A549 (cell line): ENCODE measurements around the gene SYT1. TPM values are rescaled to one million over a fixed set of nuclear protein-coding genes. Genes with fewer than 3 reads are reported as not detected.

Experiments
- ATAC-seq, 2 experiments: fragments of 200-7000 bp in 1 of 2; fragments of >200 bp in 1 of 2; cut with Nextera tagmentation in 1 of 2; cut with Tn5 transposase in 1 of 2; 3 replicates each; pipeline versions ENCODE4 v1.8.0 to v1.9.1; 2018 to 2020; ENCODE audit warnings: mild to moderate bottlenecking in 1 of 2, moderate library complexity in 1 of 2
- CTCF ChIA-PET: fragments of 300-600 bp; sonication (Branson Sonifier 250); formaldehyde crosslinking; extraction: SDS; loops from one replicate; lab custom pipeline; 2021; ENCODE audit warnings: antibody characterized with exemption, inconsistent platforms; lab: Yijun Ruan, JAX
- POLR2A ChIA-PET: fragments of 350-600 bp; formaldehyde crosslinking; extraction: SDS; loops from one replicate; lab custom pipeline; 2021; ENCODE audit warnings: antibody characterized with exemption, inconsistent platforms; lab: Yijun Ruan, JAX
- DNase-seq, 2 experiments: peaks; one replicate each; pipeline versions ENCODE4 v3.0.0 to v3.0.0-alpha.2; 2011 to 2016; ENCODE audit warnings: low read depth in 1 of 2, low spot score in 1 of 2
- FAIRE-seq: peaks from 2 replicates; lab custom pipeline; 2011; peaks lifted over from hg19 to GRCh38; lab: Jason Lieb, UNC
- H3K27ac ChIP-seq, 2 experiments: fragments of >200 bp; sonication (Bioruptor Twin); formaldehyde crosslinking; 3 replicates each; pipeline ENCODE4 v1.5.1; 2016 to 2017
- H3K4me1 ChIP-seq: fragments of >200 bp; sonication (Bioruptor Twin); formaldehyde crosslinking; 3 replicates; pipeline ENCODE4 v1.6.1; 2016
- H3K4me2 ChIP-seq: fragments of >200 bp; sonication (Bioruptor Twin); formaldehyde crosslinking; 3 replicates; pipeline ENCODE4 v1.6.1; 2016
- H3K4me3 ChIP-seq: fragments of >200 bp; sonication (Bioruptor Twin); formaldehyde crosslinking; 3 replicates; pipeline ENCODE4 v1.5.1; 2016
- H3K9me3 ChIP-seq: fragments of >200 bp; sonication (Bioruptor Twin); formaldehyde crosslinking; 3 replicates; pipeline ENCODE4 v1.6.1; 2016
- BHLHE40 ChIP-seq: IDR thresholded peaks from 2 replicates; pipeline ENCODE4 v1.6.1; 2012; ENCODE audit warnings: low read depth, low read length, inconsistent platforms
- CEBPB ChIP-seq, 2 experiments: fragments of >200 bp in 1 of 2; sonication (Bioruptor Twin) in 1 of 2; formaldehyde crosslinking in 1 of 2; IDR thresholded peaks; 2 replicates each; pipeline ENCODE4 v1.6.1; 2012 to 2016
- EHF ChIP-seq: fragments of 250-450 bp; sonication (Bioruptor Pico); IDR thresholded peaks from 2 replicates; pipeline ENCODE4 v1.5.0; 2020; ENCODE audit warnings: mild to moderate bottlenecking
- EHMT2 ChIP-seq: fragments of 200-600 bp; sonication (generic); IDR thresholded peaks from 2 replicates; pipeline ENCODE4 v1.6.1; 2016; ENCODE audit warnings: antibody characterized with exemption, low read depth, mild to moderate bottlenecking, moderate library complexity
- FOSB ChIP-seq: fragments of 250-450 bp; sonication (Bioruptor Pico); IDR thresholded peaks from 2 replicates; pipeline ENCODE4 v1.5.0; 2020; ENCODE audit warnings: mild to moderate bottlenecking, moderate library complexity
- FOXS1 ChIP-seq: fragments of 250-450 bp; sonication (Bioruptor Pico); IDR thresholded peaks from 2 replicates; pipeline ENCODE4 v1.5.0; 2020; ENCODE audit warnings: mild to moderate bottlenecking, moderate library complexity
- GATA3 ChIP-seq: IDR thresholded peaks from 2 replicates; pipeline ENCODE4 v1.6.1; 2012; ENCODE audit warnings: borderline replicate concordance
- HDAC2 ChIP-seq: fragments of 200-600 bp; sonication (generic); IDR thresholded peaks from 2 replicates; pipeline ENCODE4 v1.6.1; 2016
- HOXA7 ChIP-seq: fragments of 250-450 bp; sonication (Bioruptor Pico); IDR thresholded peaks from 2 replicates; pipeline ENCODE4 v1.5.0; 2020; ENCODE audit warnings: mild to moderate bottlenecking, moderate library complexity
- HOXB5 ChIP-seq: fragments of 250-450 bp; sonication (Bioruptor Pico); IDR thresholded peaks from 2 replicates; pipeline ENCODE4 v1.5.0; 2020; ENCODE audit warnings: mild to moderate bottlenecking, moderate library complexity
- JUN ChIP-seq, 2 experiments: fragments of >200 bp; sonication (Bioruptor Twin); formaldehyde crosslinking; IDR thresholded peaks; 2 replicates in 1 of 2; 3 replicates in 1 of 2; pipeline ENCODE4 v1.6.1; 2016 to 2017
- MAFK ChIP-seq: fragments of 450-650 bp; IDR thresholded peaks from 2 replicates; pipeline ENCODE4 v1.6.1; 2014; ENCODE audit not compliant: partially characterized antibody
- MAZ ChIP-seq: fragments of 150-350 bp; IDR thresholded peaks from 2 replicates; pipeline ENCODE4 v1.6.1; 2014; ENCODE audit warnings: antibody characterized with exemption, low read depth, low read length, borderline replicate concordance
- MYC ChIP-seq: IDR thresholded peaks from 2 replicates; pipeline ENCODE4 v1.6.1; 2012; ENCODE audit warnings: mild to moderate bottlenecking, inconsistent platforms, low read length, improper control_type of control experiment, borderline replicate concordance
- NFE2L2 ChIP-seq: fragments of 150-350 bp; conservative IDR thresholded peaks from 2 replicates; pipeline ENCODE4 v1.6.1; 2014; ENCODE audit warnings: low read length
- NR3C1 ChIP-seq: fragments of >200 bp; sonication (Bioruptor Twin); formaldehyde crosslinking; IDR thresholded peaks from 3 replicates; pipeline ENCODE4 v1.6.1; 2017
- RCOR1 ChIP-seq: fragments of 150-350 bp; IDR thresholded peaks from 2 replicates; pipeline ENCODE4 v1.6.1; 2014; ENCODE audit warnings: antibody characterized with exemption, low read length, low read depth
- RFX5 ChIP-seq: fragments of 450-650 bp; IDR thresholded peaks from 2 replicates; pipeline ENCODE4 v1.7.1; 2014; ENCODE audit warnings: antibody characterized with exemption, mild to moderate bottlenecking, moderate library complexity
- ZFP36 ChIP-seq: fragments of 450-650 bp; IDR thresholded peaks from 2 replicates; pipeline ENCODE4 v1.6.1; 2014; ENCODE audit warnings: borderline replicate concordance; ENCODE audit not compliant: partially characterized antibody
- ZNF302 ChIP-seq: fragments of 250-450 bp; sonication (Bioruptor Pico); IDR thresholded peaks from 2 replicates; pipeline ENCODE4 v1.9.0; 2021; ENCODE audit warnings: inconsistent platforms, mild to moderate bottlenecking, moderate library complexity
- ZSCAN20 ChIP-seq: fragments of 250-450 bp; sonication (Bioruptor Pico); IDR thresholded peaks from 2 replicates; pipeline ENCODE4 v1.8.0; 2022; ENCODE audit warnings: mild to moderate bottlenecking, moderate library complexity
- WGBS: methylation state at CpG from one replicate; pipeline ENCODE4 v1.1.6; 2017; ENCODE audit errors: missing lambda C conversion rate; 5-methylcytosine and 5-hydroxymethylcytosine counted together
- polyA plus RNA-seq, 4 experiments: library from polyadenylated mRNA; depleted of rRNA in 3 of 4; stranded (reverse); fragments of >200 nt; fragmentation: RNase III in 1 of 4; extraction: RNeasy Plus Mini Kit Qiagen cat#74134 plus additional on column Dnase treatment in 1 of 4; gene quantifications; 2 replicates in 3 of 4; 3 replicates in 1 of 4; pipeline ENCODE4 v1.2.3, GENCODE V29; 2011 to 2017
- TF ChIP-seq, protein P1 (sequence below): IDR thresholded peaks from 2 replicates; pipeline ENCODE4 v1.6.1; 2012
- TF ChIP-seq, protein P2 (sequence below): fragments of 250-450 bp; sonication (Bioruptor Pico); IDR thresholded peaks from 2 replicates; pipeline ENCODE4 v1.5.0; 2020; ENCODE audit warnings: low read depth, mild to moderate bottlenecking, moderate library complexity
- TF ChIP-seq, protein P3 (sequence below): fragments of 200-600 bp; sonication (generic); IDR thresholded peaks from 2 replicates; pipeline ENCODE4 v1.6.1; 2016; ENCODE audit warnings: antibody characterized with exemption, mild to moderate bottlenecking, moderate library complexity
- TF ChIP-seq, protein P4 (sequence below): fragments of >200 bp; sonication (Bioruptor Twin); formaldehyde crosslinking; IDR thresholded peaks from 3 replicates; pipeline ENCODE4 v1.6.1; 2016
- TF ChIP-seq, protein P5 (sequence below): fragments of >200 bp; sonication (Bioruptor Twin); formaldehyde crosslinking; IDR thresholded peaks from 2 replicates; pipeline ENCODE4 v1.6.1; 2016
- TF ChIP-seq, protein P6 (sequence below): fragments of 450-650 bp; IDR thresholded peaks from 2 replicates; pipeline ENCODE4 v1.6.1; 2014; ENCODE audit warnings: antibody characterized with exemption

The SYT1 gene
- polyA plus RNA-seq, 2 of the 4 experiments (the other 2 are of a cell fraction), result 11.7 to 39.6 TPM

DNA sequence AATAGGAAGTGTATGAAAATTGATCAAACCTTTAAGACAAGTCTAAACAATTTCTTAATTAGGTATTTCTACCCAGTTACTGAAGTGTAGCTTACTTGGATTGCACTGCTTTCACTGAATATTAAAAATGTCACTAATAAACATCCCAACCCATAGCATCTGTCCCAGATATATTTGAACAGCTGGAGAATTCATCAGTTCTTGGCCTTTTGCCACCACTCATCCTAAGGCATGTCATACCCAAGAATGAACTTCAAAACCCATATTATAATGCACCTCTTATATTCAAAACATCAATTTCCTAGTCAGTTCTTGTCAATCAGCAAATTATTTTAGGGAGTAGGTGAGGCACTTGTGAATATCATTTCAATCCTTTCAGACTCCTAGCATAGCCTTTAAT is 433.9 kb downstream of the SYT1 start:
- peak in 1 of 2 experiments; percentile 42 for DNase-seq
- no peak for ATAC-seq
- TF ChIP-seq FOXS1 (CRISPR knock-in tag) (no peak), HDAC2 (no peak), RCOR1 (no peak), JUN (IDR thresholded peaks at IDR 0.05) (no peak), ZFP36 (no peak), EHMT2 (no peak), CEBPB (IDR thresholded peaks at IDR 0.05) (no peak), HOXA7 (no peak), BHLHE40 (no peak), NFE2L2 (no peak), EHF (CRISPR knock-in tag) (no peak)
- H3K4me1 ChIP-seq, result peaks cover 77% of the 10 kb centered on the region
- FAIRE-seq, result no peak
- CTCF ChIA-PET, result interaction anchor here (1.9 kb wide), 1 partner anchor 46 kb away, joined by 7 read pairs; no protein-coding TSS in a partner anchor
- H3K9me3 ChIP-seq, result peaks cover 19% of the 10 kb centered on the region; the same call in 2 of the 3 replicates
- H3K4me2 ChIP-seq, result peak overlapping the region; percentile 74
- H3K4me3 ChIP-seq, result no peak overlapping the region
- H3K27ac ChIP-seq, result peak overlapping the region; percentile 78 to 81
- POLR2A ChIA-PET, result no interaction called here

DNA sequence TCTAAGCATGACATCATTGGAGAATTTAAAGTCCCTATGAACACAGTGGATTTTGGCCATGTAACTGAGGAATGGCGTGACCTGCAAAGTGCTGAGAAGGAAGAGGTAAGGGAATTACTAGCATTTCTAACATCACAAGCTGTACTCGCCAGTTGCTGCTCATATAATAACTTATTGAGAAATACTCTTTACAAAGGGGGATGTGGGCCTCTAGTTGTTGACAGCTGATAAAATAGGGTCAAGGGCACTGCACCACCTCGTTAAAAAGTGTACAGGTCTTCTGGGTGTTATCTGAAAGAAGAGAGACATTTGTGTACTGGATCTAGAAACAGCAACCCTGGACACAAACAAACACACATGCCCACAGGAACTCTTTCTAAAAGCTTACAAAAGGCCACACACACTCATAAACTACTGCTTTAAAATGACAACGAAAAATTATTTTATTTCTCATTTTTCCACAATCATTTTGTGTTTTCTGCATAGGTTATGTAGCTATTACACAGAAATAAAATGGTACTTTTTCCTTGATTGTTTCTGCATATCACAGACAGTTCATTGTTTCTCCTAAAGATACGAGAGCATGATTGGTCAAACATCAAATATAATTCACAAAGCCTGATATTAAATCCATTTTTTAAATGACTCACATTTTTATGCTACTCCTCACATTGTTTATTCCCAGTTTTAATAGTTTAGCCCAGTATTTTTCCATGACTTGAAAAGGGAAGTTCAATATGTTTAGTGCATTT is 435.0 kb downstream of the SYT1 start:
- FAIRE-seq, result peak; percentile 83
- H3K9me3 ChIP-seq, result peaks cover 21% of the 10 kb centered on the region; the same call in 2 of the 3 replicates
- peak in 1 of 2 experiments; percentile 94 for DNase-seq
- peak; percentile 75 to 82 for ATAC-seq
- peaks cover 65% of the 10 kb centered on the region for H3K4me1 ChIP-seq
- 3% methylated on average over 5 of the region's 5 CpGs for WGBS
- peak overlapping the region; percentile 78 to 87 for H3K27ac ChIP-seq
- H3K4me2 ChIP-seq, result peak overlapping the region; percentile 74
- CTCF ChIA-PET, result interaction anchor here (1.3 kb wide), 1 partner anchor 45 kb away, joined by 6 read pairs; no protein-coding TSS in a partner anchor
- peak overlapping the region; percentile 22; the same call in 1 of the 3 replicates for H3K4me3 ChIP-seq
- POLR2A ChIA-PET, result interaction anchor here (0.8 kb wide), 1 partner anchor 435 kb away, joined by 3 read pairs; the partner anchor contains the start of gene SYT1
- TF ChIP-seq ZSCAN20 (CRISPR knock-in tag), result no peak
- TF ChIP-seq, protein P1, sequence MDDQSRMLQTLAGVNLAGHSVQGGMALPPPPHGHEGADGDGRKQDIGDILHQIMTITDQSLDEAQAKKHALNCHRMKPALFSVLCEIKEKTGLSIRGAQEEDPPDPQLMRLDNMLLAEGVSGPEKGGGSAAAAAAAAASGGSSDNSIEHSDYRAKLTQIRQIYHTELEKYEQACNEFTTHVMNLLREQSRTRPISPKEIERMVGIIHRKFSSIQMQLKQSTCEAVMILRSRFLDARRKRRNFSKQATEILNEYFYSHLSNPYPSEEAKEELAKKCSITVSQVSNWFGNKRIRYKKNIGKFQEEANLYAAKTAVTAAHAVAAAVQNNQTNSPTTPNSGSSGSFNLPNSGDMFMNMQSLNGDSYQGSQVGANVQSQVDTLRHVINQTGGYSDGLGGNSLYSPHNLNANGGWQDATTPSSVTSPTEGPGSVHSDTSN, result 0 out of 2 replicates have a peak, but pooled peaks have one; percentile 27
- TF ChIP-seq ZNF302 (CRISPR knock-in tag), result no peak
- no peak for TF ChIP-seq HOXA7
- TF ChIP-seq, protein P2, sequence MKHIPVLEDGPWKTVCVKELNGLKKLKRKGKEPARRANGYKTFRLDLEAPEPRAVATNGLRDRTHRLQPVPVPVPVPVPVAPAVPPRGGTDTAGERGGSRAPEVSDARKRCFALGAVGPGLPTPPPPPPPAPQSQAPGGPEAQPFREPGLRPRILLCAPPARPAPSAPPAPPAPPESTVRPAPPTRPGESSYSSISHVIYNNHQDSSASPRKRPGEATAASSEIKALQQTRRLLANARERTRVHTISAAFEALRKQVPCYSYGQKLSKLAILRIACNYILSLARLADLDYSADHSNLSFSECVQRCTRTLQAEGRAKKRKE (CRISPR knock-in tag), result no peak
- TF ChIP-seq MAZ, result no peak
- TF ChIP-seq, protein P3, sequence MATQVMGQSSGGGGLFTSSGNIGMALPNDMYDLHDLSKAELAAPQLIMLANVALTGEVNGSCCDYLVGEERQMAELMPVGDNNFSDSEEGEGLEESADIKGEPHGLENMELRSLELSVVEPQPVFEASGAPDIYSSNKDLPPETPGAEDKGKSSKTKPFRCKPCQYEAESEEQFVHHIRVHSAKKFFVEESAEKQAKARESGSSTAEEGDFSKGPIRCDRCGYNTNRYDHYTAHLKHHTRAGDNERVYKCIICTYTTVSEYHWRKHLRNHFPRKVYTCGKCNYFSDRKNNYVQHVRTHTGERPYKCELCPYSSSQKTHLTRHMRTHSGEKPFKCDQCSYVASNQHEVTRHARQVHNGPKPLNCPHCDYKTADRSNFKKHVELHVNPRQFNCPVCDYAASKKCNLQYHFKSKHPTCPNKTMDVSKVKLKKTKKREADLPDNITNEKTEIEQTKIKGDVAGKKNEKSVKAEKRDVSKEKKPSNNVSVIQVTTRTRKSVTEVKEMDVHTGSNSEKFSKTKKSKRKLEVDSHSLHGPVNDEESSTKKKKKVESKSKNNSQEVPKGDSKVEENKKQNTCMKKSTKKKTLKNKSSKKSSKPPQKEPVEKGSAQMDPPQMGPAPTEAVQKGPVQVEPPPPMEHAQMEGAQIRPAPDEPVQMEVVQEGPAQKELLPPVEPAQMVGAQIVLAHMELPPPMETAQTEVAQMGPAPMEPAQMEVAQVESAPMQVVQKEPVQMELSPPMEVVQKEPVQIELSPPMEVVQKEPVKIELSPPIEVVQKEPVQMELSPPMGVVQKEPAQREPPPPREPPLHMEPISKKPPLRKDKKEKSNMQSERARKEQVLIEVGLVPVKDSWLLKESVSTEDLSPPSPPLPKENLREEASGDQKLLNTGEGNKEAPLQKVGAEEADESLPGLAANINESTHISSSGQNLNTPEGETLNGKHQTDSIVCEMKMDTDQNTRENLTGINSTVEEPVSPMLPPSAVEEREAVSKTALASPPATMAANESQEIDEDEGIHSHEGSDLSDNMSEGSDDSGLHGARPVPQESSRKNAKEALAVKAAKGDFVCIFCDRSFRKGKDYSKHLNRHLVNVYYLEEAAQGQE, result no peak
- peak; percentile 55 to 94; a peak in 3 of 4 replicates for TF ChIP-seq CEBPB (IDR thresholded peaks at IDR 0.05)
- 0 out of 2 replicates have a peak, but pooled peaks have one; percentile 16 for TF ChIP-seq EHF (CRISPR knock-in tag)
- TF ChIP-seq FOXS1 (CRISPR knock-in tag), result 0 out of 2 replicates have a peak, but pooled peaks have one; percentile 3
- TF ChIP-seq, protein P4, sequence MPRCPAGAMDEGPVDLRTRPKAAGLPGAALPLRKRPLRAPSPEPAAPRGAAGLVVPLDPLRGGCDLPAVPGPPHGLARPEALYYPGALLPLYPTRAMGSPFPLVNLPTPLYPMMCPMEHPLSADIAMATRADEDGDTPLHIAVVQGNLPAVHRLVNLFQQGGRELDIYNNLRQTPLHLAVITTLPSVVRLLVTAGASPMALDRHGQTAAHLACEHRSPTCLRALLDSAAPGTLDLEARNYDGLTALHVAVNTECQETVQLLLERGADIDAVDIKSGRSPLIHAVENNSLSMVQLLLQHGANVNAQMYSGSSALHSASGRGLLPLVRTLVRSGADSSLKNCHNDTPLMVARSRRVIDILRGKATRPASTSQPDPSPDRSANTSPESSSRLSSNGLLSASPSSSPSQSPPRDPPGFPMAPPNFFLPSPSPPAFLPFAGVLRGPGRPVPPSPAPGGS, result no peak; the same call in 2 of the 3 replicates
- TF ChIP-seq HOXB5, result no peak
- TF ChIP-seq, protein P5, sequence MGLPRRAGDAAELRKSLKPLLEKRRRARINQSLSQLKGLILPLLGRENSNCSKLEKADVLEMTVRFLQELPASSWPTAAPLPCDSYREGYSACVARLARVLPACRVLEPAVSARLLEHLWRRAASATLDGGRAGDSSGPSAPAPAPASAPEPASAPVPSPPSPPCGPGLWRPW, result 0 out of 2 replicates have a peak, but pooled peaks have one; percentile 15
- TF ChIP-seq MAFK, result no peak
- TF ChIP-seq NR3C1, result no peak
- TF ChIP-seq EHMT2, result no peak
- no peak for TF ChIP-seq FOSB
- TF ChIP-seq MYC, result no peak
- no peak for TF ChIP-seq NFE2L2
- TF ChIP-seq GATA3, result peak; percentile 92
- TF ChIP-seq, protein P6, sequence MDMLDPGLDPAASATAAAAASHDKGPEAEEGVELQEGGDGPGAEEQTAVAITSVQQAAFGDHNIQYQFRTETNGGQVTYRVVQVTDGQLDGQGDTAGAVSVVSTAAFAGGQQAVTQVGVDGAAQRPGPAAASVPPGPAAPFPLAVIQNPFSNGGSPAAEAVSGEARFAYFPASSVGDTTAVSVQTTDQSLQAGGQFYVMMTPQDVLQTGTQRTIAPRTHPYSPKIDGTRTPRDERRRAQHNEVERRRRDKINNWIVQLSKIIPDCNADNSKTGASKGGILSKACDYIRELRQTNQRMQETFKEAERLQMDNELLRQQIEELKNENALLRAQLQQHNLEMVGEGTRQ, result no peak
- no peak for TF ChIP-seq RFX5
